ENCODE data around the gene LCE2D.

DNA sequence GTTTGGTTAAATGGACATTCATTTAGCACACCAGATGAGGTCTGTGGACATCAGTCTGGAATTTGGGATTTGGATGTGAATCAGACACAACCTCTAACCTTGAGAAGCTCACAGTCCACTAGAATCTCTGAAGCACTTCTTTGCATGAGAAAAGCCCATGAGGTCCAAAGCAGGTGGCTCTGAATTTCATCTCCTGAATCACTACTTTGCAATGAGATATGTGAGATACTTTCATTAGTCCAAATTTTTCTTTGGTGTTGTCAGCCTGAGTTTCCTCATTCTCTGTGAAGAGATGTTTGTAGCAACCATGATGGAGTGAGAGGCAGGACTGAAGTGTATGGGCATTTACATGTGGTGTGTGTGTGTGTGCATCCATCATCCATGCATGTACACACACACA, 16.5 kb upstream of the LCE2D start:
- TF ChIP-seq, protein P1, sequence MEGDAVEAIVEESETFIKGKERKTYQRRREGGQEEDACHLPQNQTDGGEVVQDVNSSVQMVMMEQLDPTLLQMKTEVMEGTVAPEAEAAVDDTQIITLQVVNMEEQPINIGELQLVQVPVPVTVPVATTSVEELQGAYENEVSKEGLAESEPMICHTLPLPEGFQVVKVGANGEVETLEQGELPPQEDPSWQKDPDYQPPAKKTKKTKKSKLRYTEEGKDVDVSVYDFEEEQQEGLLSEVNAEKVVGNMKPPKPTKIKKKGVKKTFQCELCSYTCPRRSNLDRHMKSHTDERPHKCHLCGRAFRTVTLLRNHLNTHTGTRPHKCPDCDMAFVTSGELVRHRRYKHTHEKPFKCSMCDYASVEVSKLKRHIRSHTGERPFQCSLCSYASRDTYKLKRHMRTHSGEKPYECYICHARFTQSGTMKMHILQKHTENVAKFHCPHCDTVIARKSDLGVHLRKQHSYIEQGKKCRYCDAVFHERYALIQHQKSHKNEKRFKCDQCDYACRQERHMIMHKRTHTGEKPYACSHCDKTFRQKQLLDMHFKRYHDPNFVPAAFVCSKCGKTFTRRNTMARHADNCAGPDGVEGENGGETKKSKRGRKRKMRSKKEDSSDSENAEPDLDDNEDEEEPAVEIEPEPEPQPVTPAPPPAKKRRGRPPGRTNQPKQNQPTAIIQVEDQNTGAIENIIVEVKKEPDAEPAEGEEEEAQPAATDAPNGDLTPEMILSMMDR (IDR thresholded peaks at IDR 0.05): no peak
- TF ChIP-seq TAF1 (IDR thresholded peaks at IDR 0.05; ENCODE audit: borderline replicate concordance, low read depth, low read length) (no peak), POLR2AphosphoS5 (IDR thresholded peaks at IDR 0.05; ENCODE audit: low read depth, low read length) (no peak)
